H1 (cell line): ENCODE measurements around the gene CDH2. TPM values are rescaled to one million over a fixed set of nuclear protein-coding genes. Genes with fewer than 3 reads are reported as not detected.

Source experiments
- CTCF ChIA-PET: fragments of 300-600 bp; sonication (Branson Sonifier 250); formaldehyde crosslinking; loops from one replicate; lab custom pipeline; 2021; ENCODE audit not compliant: partially characterized antibody; lab: Charles Lee
- POLR2A ChIA-PET: fragments of 300-600 bp; sonication (Branson Sonifier 250); formaldehyde crosslinking; loops from one replicate; lab custom pipeline; 2021; ENCODE audit warnings: inconsistent platforms; ENCODE audit not compliant: partially characterized antibody; lab: Charles Lee
- DNase-seq, 2 experiments: peaks; one replicate each; pipeline versions ENCODE4 v3.0.0 to v3.0.0-alpha.2; 2010 to 2022; ENCODE audit warnings: low spot score in 2 of 2, low read depth in 1 of 2, mixed read lengths in 1 of 2
- FAIRE-seq: peaks from 2 replicates; lab custom pipeline; 2011; peaks lifted over from hg19 to GRCh38; lab: Jason Lieb, UNC
- H2AFZ ChIP-seq: 2 replicates; pipeline ENCODE4 v1.8.1; 2012; ENCODE audit warnings: low read length, inconsistent platforms
- H2AK5ac ChIP-seq: 2 replicates; pipeline ENCODE4 v1.6.1; 2013; ENCODE audit warnings: low read depth, low read length
- H2BK120ac ChIP-seq: replicated peaks from 2 replicates; pipeline ENCODE3; 2013; ENCODE audit warnings: low read depth, low read length, inconsistent platforms
- H2BK12ac ChIP-seq: 2 replicates; pipeline ENCODE4 v1.6.1; 2013; ENCODE audit warnings: low read depth, low read length
- H2BK15ac ChIP-seq: 2 replicates; pipeline ENCODE4 v1.6.1; 2013; ENCODE audit warnings: low read length
- H2BK20ac ChIP-seq: 2 replicates; pipeline ENCODE4 v1.6.1; 2013; ENCODE audit warnings: low read length
- H2BK5ac ChIP-seq: 2 replicates; pipeline ENCODE4 v1.6.1; 2013; ENCODE audit warnings: low read depth, low read length
- H3K14ac ChIP-seq: 2 replicates; pipeline ENCODE4 v1.6.1; 2013; ENCODE audit warnings: inconsistent platforms; ENCODE audit not compliant: insufficient read length
- H3K18ac ChIP-seq: 2 replicates; pipeline ENCODE4 v1.6.1; 2013; ENCODE audit warnings: low read length; ENCODE audit errors: extremely low read depth
- H3K23ac ChIP-seq: 2 replicates; pipeline ENCODE4 v1.6.1; 2013; ENCODE audit warnings: inconsistent platforms; ENCODE audit not compliant: insufficient read length
- H3K23me2 ChIP-seq: 2 replicates; pipeline ENCODE4 v1.6.1; 2013; ENCODE audit warnings: low read depth, low read length
- H3K27ac ChIP-seq: 2 replicates; pipeline ENCODE4 v1.6.1; 2011; ENCODE audit warnings: low read depth, low read length, inconsistent platforms
- H3K27me3 ChIP-seq, 4 experiments: replicated peaks in 1 of 4; 1 replicate in 1 of 4; 2 replicates in 3 of 4; pipeline versions ENCODE4 v1.6.1 to v1.8.1; 2011 to 2013; ENCODE audit warnings: low read length in 3 of 4, mild to moderate bottlenecking in 3 of 4, inconsistent platforms in 2 of 4, mixed read lengths in 2 of 4, moderate library complexity in 1 of 4; ENCODE audit not compliant: control insufficient read depth in 3 of 4, insufficient read depth in 3 of 4; ENCODE audit errors: extremely low read depth in 1 of 4
- H3K36me3 ChIP-seq, 4 experiments: 2 replicates each; pipeline versions ENCODE4 v1.6.1 to v1.8.1; 2011 to 2013; ENCODE audit warnings: mild to moderate bottlenecking in 4 of 4, low read length in 3 of 4, moderate library complexity in 2 of 4, control low read depth in 1 of 4, inconsistent platforms in 1 of 4; ENCODE audit not compliant: insufficient read depth in 4 of 4, control insufficient read depth in 2 of 4
- H3K4ac ChIP-seq: replicated peaks from 2 replicates; pipeline ENCODE3; 2013; ENCODE audit warnings: low read length, low read depth, mixed read lengths, inconsistent platforms; ENCODE audit not compliant: insufficient read length
- H3K4me1 ChIP-seq, 4 experiments: replicated peaks in 1 of 4; 1 replicate in 1 of 4; 2 replicates in 3 of 4; pipeline versions ENCODE4 v1.6.1 to v1.8.1; 2011 to 2013; ENCODE audit warnings: low read length in 3 of 4, inconsistent platforms in 2 of 4, mixed read lengths in 1 of 4; ENCODE audit not compliant: insufficient read depth in 4 of 4, control insufficient read depth in 3 of 4
- H3K4me2 ChIP-seq, 2 experiments: 2 replicates each; pipeline versions ENCODE4 v1.6.1 to v1.8.1; 2011 to 2013; ENCODE audit warnings: low read depth in 2 of 2, low read length in 2 of 2, control low read depth in 1 of 2, inconsistent platforms in 1 of 2, mild to moderate bottlenecking in 1 of 2; ENCODE audit not compliant: insufficient read depth in 1 of 2
- H3K4me3 ChIP-seq, 4 experiments: fragments of 200-600, 300-600 bp in 1 of 4; sonication (generic), shearing (Covaris generic), sonication (Bioruptor Twin) in 1 of 4; 2 replicates each; pipeline versions ENCODE4 v1.5.1 to v1.8.1; 2011 to 2016; ENCODE audit warnings: low read length in 4 of 4, low read depth in 3 of 4, control low read depth in 2 of 4, inconsistent platforms in 2 of 4, mild to moderate bottlenecking in 2 of 4, mixed read lengths in 1 of 4, moderate library complexity in 1 of 4; ENCODE audit not compliant: insufficient read depth in 2 of 4; ENCODE audit errors: extremely low read depth in 1 of 4
- H3K56ac ChIP-seq: replicated peaks from 2 replicates; pipeline ENCODE3; 2013; ENCODE audit warnings: low read depth, mild to moderate bottlenecking, mixed read lengths, low read length, inconsistent platforms; ENCODE audit not compliant: insufficient read length
- H3K79me1 ChIP-seq: 2 replicates; pipeline ENCODE4 v1.6.1; 2013; ENCODE audit warnings: low read depth, low read length, control low read depth
- H3K79me2 ChIP-seq, 2 experiments: 2 replicates each; pipeline versions ENCODE4 v1.6.1 to v1.8.1; 2012 to 2013; ENCODE audit warnings: low read length in 2 of 2, mild to moderate bottlenecking in 2 of 2, inconsistent platforms in 1 of 2; ENCODE audit not compliant: insufficient read depth in 2 of 2, control insufficient read depth in 1 of 2
- H3K9ac ChIP-seq, 4 experiments: replicated peaks in 1 of 4; 1 replicate in 1 of 4; 2 replicates in 3 of 4; pipeline versions ENCODE4 v1.6.1 to v1.8.1; 2011 to 2013; ENCODE audit warnings: low read depth in 3 of 4, low read length in 3 of 4, control low read depth in 2 of 4, mild to moderate bottlenecking in 2 of 4, moderate library complexity in 2 of 4, inconsistent platforms in 1 of 4; ENCODE audit errors: extremely low read depth in 1 of 4
- H3K9me3 ChIP-seq, 2 experiments: 2 replicates each; pipeline versions ENCODE4 v1.6.1 to v1.8.1; 2012 to 2013; ENCODE audit warnings: mild to moderate bottlenecking in 2 of 2, moderate library complexity in 2 of 2, control low read depth in 1 of 2, inconsistent platforms in 1 of 2, low read depth in 1 of 2, low read length in 1 of 2, mixed read lengths in 1 of 2; ENCODE audit not compliant: insufficient read depth in 2 of 2
- H4K20me1 ChIP-seq, 2 experiments: replicated peaks in 1 of 2; 2 replicates each; pipeline versions ENCODE3 to v1.8.1; 2011 to 2013; ENCODE audit warnings: inconsistent platforms in 2 of 2, low read length in 2 of 2, mild to moderate bottlenecking in 1 of 2; ENCODE audit not compliant: insufficient read depth in 2 of 2, control insufficient read depth in 1 of 2
- H4K5ac ChIP-seq: 2 replicates; pipeline ENCODE4 v1.6.1; 2013; ENCODE audit warnings: low read length, low read depth, mixed read lengths, inconsistent platforms; ENCODE audit not compliant: insufficient read length
- H4K8ac ChIP-seq: 2 replicates; pipeline ENCODE4 v1.8.0; 2013; ENCODE audit warnings: mild to moderate bottlenecking, moderate library complexity, low read length, inconsistent platforms; ENCODE audit not compliant: insufficient read depth; ENCODE audit errors: extremely low read depth
- H4K91ac ChIP-seq: replicated peaks from 2 replicates; pipeline ENCODE3; 2013; ENCODE audit warnings: low read length, mixed read lengths, inconsistent platforms; ENCODE audit not compliant: insufficient read length
- CBX5 ChIP-seq: fragments of 300-800, 300-1000 bp; sonication (generic); IDR thresholded peaks from 2 replicates; pipeline ENCODE4 v1.7.1; 2016; ENCODE audit warnings: antibody characterized with exemption, low read length, low read depth
- SIRT6 ChIP-seq: IDR thresholded peaks from one replicate; pipeline ENCODE4 v1.7.1; 2012; ENCODE audit warnings: low read length, inconsistent platforms
- SUZ12 ChIP-seq: fragments of 200-600 bp; sonication (generic); IDR thresholded peaks from 2 replicates; pipeline ENCODE4 v1.6.1; 2012; ENCODE audit warnings: mild to moderate bottlenecking, inconsistent platforms, low read length, moderate library complexity, mixed read lengths
- WGBS, 2 experiments: shearing (Covaris generic) in 1 of 2; methylation state at CpG; one replicate each; pipeline versions ENCODE4 v1.1.6 to v1.1.7; 2013 to 2015; ENCODE audit warnings: low lambda C conversion rate in 2 of 2, mixed read lengths in 2 of 2, inconsistent platforms in 1 of 2, low coverage in 1 of 2, missing lambda C conversion rate in 1 of 2; ENCODE audit not compliant: insufficient replicate concordance in 2 of 2, insufficient coverage in 1 of 2, insufficient read length in 1 of 2; ENCODE audit errors: extremely low coverage in 1 of 2, missing lambda C conversion rate in 1 of 2; 5-methylcytosine and 5-hydroxymethylcytosine counted together
- polyA plus RNA-seq, 7 experiments: library from polyadenylated mRNA; depleted of rRNA in 3 of 7; stranded (reverse) in 5 of 7; unstranded in 2 of 7; fragments of >200 nt in 5 of 7; fragments of 200-250 nt in 2 of 7; gene quantifications; 1 replicate in 5 of 7; 2 replicates in 1 of 7; 4 replicates in 1 of 7; pipeline versions ENCODE4 v1.2.1 to v1.2.3, GENCODE V29; 2011 to 2013; ENCODE audit warnings: missing spikeins in 2 of 7, mixed read lengths in 2 of 7
- total RNA-seq: library from RNA; stranded (reverse); fragmentation: NEBNext Ultra II Directional; extraction: Animal tissue kit (Norgen Biotek cat#: 25700); gene quantifications from 2 replicates; pipeline ENCODE4 v1.2.1, GENCODE V29; 2021

The CDH2 gene
- total and polyA plus RNA-seq, 2 of the 8 experiments (the other 6 are each of a cell fraction or from before 2014, with no cell fraction given) = 15.0 to 56.5 TPM

DNA sequence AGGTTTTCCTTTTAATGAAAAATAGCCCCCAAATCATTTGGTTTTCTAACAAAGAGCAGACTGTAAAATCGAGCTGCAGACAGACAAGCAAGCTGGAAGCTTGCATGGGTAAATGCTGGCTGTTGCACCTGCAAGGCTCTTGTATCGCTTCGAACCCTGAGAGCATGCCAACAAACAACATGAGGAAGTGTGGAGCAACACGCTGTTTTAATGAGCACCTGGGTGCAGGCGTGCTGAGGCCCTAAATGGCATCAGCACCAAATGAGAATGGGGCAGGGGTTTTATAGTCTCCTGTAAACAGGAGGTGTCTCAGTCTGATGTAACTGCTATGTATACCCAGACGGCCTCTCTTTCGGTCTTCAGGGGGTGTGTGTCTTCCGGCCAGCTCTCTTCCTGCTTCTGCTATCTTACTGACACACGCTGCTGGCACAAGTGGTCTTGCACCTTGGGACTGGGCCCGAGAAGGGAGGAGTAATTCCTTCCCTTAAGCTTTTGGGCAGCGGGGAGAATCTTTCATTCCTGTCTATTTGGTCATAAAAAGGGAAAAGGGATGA, 31.9 kb upstream of the CDH2 start:
- 92% methylated on average over 9 of the region's 11 CpGs; no CpG with 5 or more reads in 1 of the 2 experiments for WGBS, 2 experiments
- no peaks in the 10 kb centered on the region for H3K27me3 ChIP-seq

More for the DNA sequence above, 31.9 kb upstream of the CDH2 start:
- Histone ChIP-seq H4K8ac (no peak overlapping the region), H3K79me1 (no peaks in the 10 kb centered on the region), H4K91ac (no peak overlapping the region), H3K4ac (no peak overlapping the region), H2AFZ (no peak overlapping the region), H3K23me2 (no peaks in the 10 kb centered on the region), H2BK15ac (no peak overlapping the region), H2AK5ac (no peak overlapping the region), H4K5ac (no peak overlapping the region), H2BK120ac (no peak overlapping the region), H3K36me3 (no peaks in the 10 kb centered on the region), H3K79me2 (no peaks in the 10 kb centered on the region), H3K9me3 (no peaks in the 10 kb centered on the region), H3K4me2 (no peak overlapping the region), H4K20me1 (no peaks in the 10 kb centered on the region), H3K14ac (no peak overlapping the region), H3K56ac (no peak overlapping the region), H2BK12ac (no peak overlapping the region), H3K9ac (no peak overlapping the region), H3K23ac (no peak overlapping the region), H3K4me1 (no peaks in the 10 kb centered on the region), H3K27ac (no peak overlapping the region), H2BK20ac (no peak overlapping the region), H3K18ac (no peak overlapping the region), H2BK5ac (no peak overlapping the region), H3K4me3 (no peak overlapping the region)
- CTCF ChIA-PET = no interaction called here
- DNase-seq = no peak
- no peak for FAIRE-seq
- no peak for TF ChIP-seq CBX5
- TF ChIP-seq SIRT6 = no peak
- TF ChIP-seq SUZ12 = no peak
- POLR2A ChIA-PET = no interaction called here
